Trophoblast cell (in vitro differentiated cells and primary cell): ENCODE data around the gene FKBP14.

Source experiments
- DNase-seq, 2 donors: peaks; one replicate each; pipeline ENCODE4 v3.0.0-alpha.2; 2016
- H2AFZ ChIP-seq: 2 replicates; pipeline ENCODE4 v1.6.1; 2013; ENCODE audit warnings: low read length, moderate library complexity, mild to moderate bottlenecking; ENCODE audit not compliant: insufficient read depth, poor library complexity
- H2AK5ac ChIP-seq: 2 replicates; pipeline ENCODE4 v1.6.1; 2013; ENCODE audit warnings: mild to moderate bottlenecking, low read length
- H2BK120ac ChIP-seq: 2 replicates; pipeline ENCODE4 v1.6.1; 2013; ENCODE audit warnings: low read length, mild to moderate bottlenecking, moderate library complexity; ENCODE audit not compliant: insufficient read depth, poor library complexity
- H2BK12ac ChIP-seq: 2 replicates; pipeline ENCODE4 v1.6.1; 2013; ENCODE audit warnings: mild to moderate bottlenecking, low read length, moderate library complexity
- H2BK5ac ChIP-seq: 2 replicates; pipeline ENCODE4 v1.6.1; 2013; ENCODE audit warnings: low read length, low read depth, moderate library complexity, mild to moderate bottlenecking; ENCODE audit not compliant: poor library complexity
- H3K14ac ChIP-seq: 2 replicates; pipeline ENCODE4 v1.6.1; 2013; ENCODE audit warnings: mild to moderate bottlenecking, low read length
- H3K18ac ChIP-seq: 2 replicates; pipeline ENCODE4 v1.6.1; 2013; ENCODE audit warnings: mild to moderate bottlenecking, low read length
- H3K23ac ChIP-seq: 2 replicates; pipeline ENCODE4 v1.6.1; 2013; ENCODE audit warnings: low read length
- H3K27ac ChIP-seq: 2 replicates; pipeline ENCODE4 v1.5.1; 2013; ENCODE audit warnings: low read depth, mild to moderate bottlenecking, inconsistent platforms, low read length, moderate library complexity
- H3K27me3 ChIP-seq: 2 replicates; pipeline ENCODE4 v1.6.1; 2013; ENCODE audit warnings: inconsistent platforms, mild to moderate bottlenecking, low read length, moderate library complexity; ENCODE audit not compliant: insufficient read depth
- H3K36me3 ChIP-seq, 2 experiments: 1 replicate in 1 of 2; 2 replicates in 1 of 2; pipeline ENCODE4 v1.6.1; 2013; ENCODE audit warnings: low read length in 2 of 2, mild to moderate bottlenecking in 2 of 2, moderate library complexity in 1 of 2; ENCODE audit not compliant: insufficient read depth in 2 of 2, control insufficient read depth in 1 of 2
- H3K4ac ChIP-seq: 2 replicates; pipeline ENCODE4 v1.6.1; 2013; ENCODE audit warnings: low read depth, mild to moderate bottlenecking, low read length, moderate library complexity
- H3K4me1 ChIP-seq, 2 experiments: 1 replicate in 1 of 2; 2 replicates in 1 of 2; pipeline ENCODE4 v1.6.1; 2013; ENCODE audit warnings: low read length in 2 of 2, mild to moderate bottlenecking in 2 of 2, moderate library complexity in 1 of 2; ENCODE audit not compliant: insufficient read depth in 2 of 2, control insufficient read depth in 1 of 2
- H3K4me2 ChIP-seq: 2 replicates; pipeline ENCODE4 v1.6.1; 2013; ENCODE audit warnings: inconsistent platforms, mild to moderate bottlenecking, low read length, moderate library complexity
- H3K4me3 ChIP-seq: 2 replicates; pipeline ENCODE4 v1.5.1; 2013; ENCODE audit warnings: mild to moderate bottlenecking, low read depth, low read length, inconsistent platforms
- H3K79me1 ChIP-seq: one replicate; pipeline ENCODE4 v1.6.1; 2013; ENCODE audit warnings: low read length
- H3K79me2 ChIP-seq: 2 replicates; pipeline ENCODE4 v1.6.1; 2013; ENCODE audit warnings: low read length, mild to moderate bottlenecking; ENCODE audit not compliant: control insufficient read depth, insufficient read depth, poor library complexity
- H3K9ac ChIP-seq: 2 replicates; pipeline ENCODE4 v1.6.1; 2013; ENCODE audit warnings: mild to moderate bottlenecking, low read length
- H3K9me3 ChIP-seq: 2 replicates; pipeline ENCODE4 v1.6.1; 2013; ENCODE audit warnings: low read depth, mild to moderate bottlenecking, control low read depth, inconsistent platforms, low read length; ENCODE audit not compliant: insufficient read depth
- H4K12ac ChIP-seq: 2 replicates; pipeline ENCODE4 v1.6.1; 2013; ENCODE audit warnings: low read depth, mild to moderate bottlenecking, low read length, moderate library complexity
- H4K8ac ChIP-seq: 2 replicates; pipeline ENCODE4 v1.6.1; 2013; ENCODE audit warnings: low read depth, mild to moderate bottlenecking, low read length, moderate library complexity
- H4K91ac ChIP-seq: one replicate; pipeline ENCODE4 v1.6.1; 2013; ENCODE audit warnings: low read depth, mild to moderate bottlenecking, low read length, moderate library complexity
- WGBS: extraction: QIAGEN DNeasy Blood & Tissue Kit; methylation state at CpG from one replicate; pipeline ENCODE4 v1.1.7; 2013; ENCODE audit warnings: missing lambda C conversion rate; ENCODE audit not compliant: insufficient read length, insufficient coverage; ENCODE audit errors: extremely low coverage; 5-methylcytosine and 5-hydroxymethylcytosine counted together

Gene FKBP14

DNA sequence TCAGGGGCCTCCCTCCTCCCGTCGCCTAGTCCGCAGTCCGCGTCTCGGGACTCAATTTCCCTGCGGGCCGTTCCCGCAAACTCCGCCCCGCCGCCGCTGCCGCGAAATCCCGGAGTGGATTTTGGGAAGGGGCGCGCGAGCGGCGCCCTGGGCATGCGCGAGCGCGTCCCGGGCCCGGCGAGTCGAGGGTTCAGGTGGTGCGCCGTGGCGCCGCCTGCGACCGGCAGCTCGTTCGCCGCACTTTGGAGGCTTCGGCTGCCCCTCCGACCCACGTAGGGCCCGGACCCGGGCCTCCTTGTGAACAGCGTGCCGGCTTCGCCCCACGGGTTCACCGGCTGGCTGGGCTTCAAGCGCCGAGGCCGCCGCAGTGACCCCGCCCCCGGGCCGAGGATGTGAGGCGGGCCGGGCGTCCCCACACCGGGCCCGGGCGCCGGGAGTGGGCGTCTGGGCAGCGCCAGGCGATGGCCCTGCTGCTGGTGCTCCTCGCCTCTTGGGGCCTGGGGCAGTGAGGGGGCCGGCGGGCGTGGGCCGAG is 1.8 kb upstream of the FKBP14 start, which contains the start of gene PLEKHA8:
Gene PLEKHA8, plus strand, starts transcription at position 197 of the 533 bp plus-strand sequence. CDS start 351 bp downstream, outside the sequence.
- peak within 1 kb of the TSS; percentile 9 for H2BK12ac ChIP-seq
- no peaks in the 10 kb centered on the region for H3K9me3 ChIP-seq
- H3K4me2 ChIP-seq, result peak within 1 kb of the TSS; percentile 79
- H3K4me1 ChIP-seq, result peaks cover 2 to 8% of the 10 kb centered on the region in 2 experiments
- peak within 1 kb of the TSS; percentile 89 for H4K8ac ChIP-seq
- peaks cover 16% of the 10 kb centered on the region for H3K79me1 ChIP-seq
- peak within 1 kb of the TSS; percentile 70 for H2BK120ac ChIP-seq
- no peaks in the 10 kb centered on the region for H3K27me3 ChIP-seq
- H3K23ac ChIP-seq, result no peak within 1 kb of the TSS
- peak within 1 kb of the TSS; percentile 67 for H4K12ac ChIP-seq
- no CpG with 5 or more reads among the region's 70 CpGs for WGBS
- peak within 1 kb of the TSS; percentile 87 for H3K18ac ChIP-seq
- H2BK5ac ChIP-seq, result peak within 1 kb of the TSS; percentile 80
- H3K27ac ChIP-seq, result peak within 1 kb of the TSS; percentile 92
- peak within 1 kb of the TSS; percentile 80 for H2AFZ ChIP-seq
- no peaks in the 10 kb centered on the region for H3K36me3 ChIP-seq
- H2AK5ac ChIP-seq, result no peak within 1 kb of the TSS
- H3K79me2 ChIP-seq, result peaks cover 14% of the 10 kb centered on the region
- peak within 1 kb of the TSS; percentile 92 for H3K4me3 ChIP-seq
- H3K9ac ChIP-seq, result peak within 1 kb of the TSS; percentile 97
- peak within 1 kb of the TSS; percentile 82 for H4K91ac ChIP-seq
- peak; percentile 79 to 97 for DNase-seq
- H3K14ac ChIP-seq, result peak within 1 kb of the TSS; percentile 83
- H3K4ac ChIP-seq, result peak within 1 kb of the TSS; percentile 88

DNA sequence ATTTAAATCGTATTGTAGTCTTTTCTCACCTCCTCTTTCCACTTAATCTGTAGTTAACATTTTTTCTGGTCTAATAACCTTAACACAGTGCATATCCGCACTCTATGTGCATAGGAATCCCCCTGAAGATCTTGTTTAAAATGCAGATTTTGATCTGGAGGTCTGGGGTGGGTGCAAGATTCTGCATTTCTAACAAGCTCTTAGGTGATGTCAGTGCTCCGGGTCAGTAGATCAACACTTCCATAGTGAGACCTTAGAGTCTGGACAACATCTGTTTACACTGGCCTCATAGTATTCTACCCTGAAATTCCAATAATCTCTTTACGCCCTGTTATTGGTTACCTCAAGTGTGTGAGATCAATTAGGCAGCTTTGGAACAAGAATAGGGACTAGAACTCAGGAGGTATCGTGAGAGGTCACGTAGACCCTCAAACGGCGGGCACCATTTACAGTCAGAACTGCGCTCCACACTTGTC is 1.3 kb upstream of the FKBP14 start:
- Histone ChIP-seq H2BK12ac (no peak overlapping the region), H2BK5ac (peak overlapping the region; percentile 41), H3K36me3 (no peaks in the 10 kb centered on the region), H3K4me2 (peak overlapping the region; percentile 79), H3K27me3 (no peaks in the 10 kb centered on the region), H3K27ac (peak overlapping the region; percentile 64), H2BK120ac (no peak overlapping the region), H3K23ac (no peak overlapping the region), H3K18ac (no peak overlapping the region), H4K8ac (peak overlapping the region; percentile 68), H4K91ac (no peak overlapping the region), H3K79me2 (peaks cover 14% of the 10 kb centered on the region), H3K9ac (no peak overlapping the region), H3K4me1 (peaks cover 2 to 8% of the 10 kb centered on the region in 2 experiments), H3K4me3 (peak overlapping the region; percentile 92), H3K79me1 (peaks cover 16% of the 10 kb centered on the region), H3K9me3 (no peaks in the 10 kb centered on the region), H4K12ac (no peak overlapping the region), H2AFZ (peak overlapping the region; percentile 66), H2AK5ac (no peak overlapping the region), H3K4ac (no peak overlapping the region), H3K14ac (no peak overlapping the region)
- no CpG with 5 or more reads among the region's 9 CpGs for WGBS
- DNase-seq, result peak in 1 of 2 donors; percentile 26

DNA sequence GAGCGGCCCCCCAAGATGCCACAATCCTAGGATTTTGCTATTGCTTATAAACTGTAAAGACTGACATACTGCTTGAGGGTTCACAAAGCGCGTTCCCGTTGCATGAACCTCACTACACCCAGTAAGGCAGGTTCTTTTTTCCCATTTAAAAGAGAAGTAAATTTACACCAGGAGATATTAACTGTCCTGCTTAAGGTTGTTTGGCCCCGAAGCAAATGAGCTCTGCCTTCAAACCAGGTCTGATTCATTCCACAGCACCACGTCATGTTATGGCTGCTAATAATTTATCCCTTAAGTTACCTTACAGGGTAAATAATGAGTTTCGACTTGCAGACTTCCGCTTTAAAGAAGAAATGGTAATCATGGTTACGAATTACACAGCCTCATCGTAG is 559 bp upstream of the FKBP14 start:
- H4K91ac ChIP-seq, result peak overlapping the region; percentile 76

DNA sequence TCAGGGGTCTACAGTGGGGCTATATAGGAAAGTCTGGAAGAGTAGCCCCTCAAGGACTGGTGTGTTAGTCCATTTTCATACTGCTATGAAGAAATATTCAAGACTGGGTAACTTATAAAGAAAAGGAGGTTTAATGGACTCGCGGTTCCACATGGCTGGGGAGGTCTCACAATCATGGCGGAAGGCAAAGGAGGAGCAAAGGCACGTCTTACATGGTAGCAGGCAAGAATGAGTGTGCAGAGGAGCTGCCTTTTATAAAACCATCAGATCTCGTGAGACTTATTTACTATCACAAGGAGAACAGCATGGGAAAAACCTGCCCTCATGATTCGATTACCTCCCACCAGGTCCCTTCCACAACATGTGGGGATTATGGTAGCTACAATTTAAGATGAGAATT is 3.0 kb downstream of the FKBP14 start:
- Histone ChIP-seq H4K12ac (no peak overlapping the region), H3K27me3 (no peaks in the 10 kb centered on the region), H4K91ac (no peak overlapping the region), H3K4ac (peak overlapping the region; percentile 14), H3K23ac (no peak overlapping the region), H3K36me3 (peaks cover 0 to 3% of the 10 kb centered on the region in 2 experiments), H3K79me1 (peaks cover 9% of the 10 kb centered on the region), H3K18ac (no peak overlapping the region), H4K8ac (no peak overlapping the region), H3K9ac (no peak overlapping the region), H3K4me3 (no peak overlapping the region), H3K14ac (no peak overlapping the region), H3K4me1 (peaks cover 0 to 3% of the 10 kb centered on the region in 2 experiments), H3K27ac (no peak overlapping the region), H3K4me2 (no peak overlapping the region), H3K9me3 (no peaks in the 10 kb centered on the region), H2BK5ac (no peak overlapping the region), H2BK12ac (no peak overlapping the region), H2AFZ (no peak overlapping the region), H3K79me2 (peaks cover 5% of the 10 kb centered on the region), H2BK120ac (no peak overlapping the region), H2AK5ac (no peak overlapping the region)
- DNase-seq, result no peak
- no CpG with 5 or more reads among the region's 6 CpGs for WGBS

More for the DNA sequence above, 559 bp upstream of the FKBP14 start:
- H3K4me3 ChIP-seq, result peak overlapping the region; percentile 65
- no peaks in the 10 kb centered on the region for H3K27me3 ChIP-seq
- no peak overlapping the region for H3K9ac ChIP-seq
- peak overlapping the region; percentile 36 for H3K27ac ChIP-seq
- peak overlapping the region; percentile 86 for H4K12ac ChIP-seq
- no peaks in the 10 kb centered on the region for H3K9me3 ChIP-seq
- H2AK5ac ChIP-seq, result no peak overlapping the region
- H3K36me3 ChIP-seq, result no peaks in the 10 kb centered on the region
- peak overlapping the region; percentile 43 for H2BK12ac ChIP-seq
- H2AFZ ChIP-seq, result peak overlapping the region; percentile 98
- H3K79me2 ChIP-seq, result peaks cover 14% of the 10 kb centered on the region
- H3K4me1 ChIP-seq, result peaks cover 2 to 8% of the 10 kb centered on the region in 2 experiments
- peak overlapping the region; percentile 63 for H2BK120ac ChIP-seq
- H3K14ac ChIP-seq, result no peak overlapping the region
- H3K23ac ChIP-seq, result no peak overlapping the region
- WGBS, result no CpG with 5 or more reads among the region's 10 CpGs
- H3K79me1 ChIP-seq, result peaks cover 16% of the 10 kb centered on the region
- H3K4ac ChIP-seq, result no peak overlapping the region
- peak overlapping the region; percentile 91 for H4K8ac ChIP-seq
- H2BK5ac ChIP-seq, result peak overlapping the region; percentile 16
- DNase-seq, result peak; percentile 27 to 66
- peak overlapping the region; percentile 71 for H3K4me2 ChIP-seq
- H3K18ac ChIP-seq, result no peak overlapping the region
